T-helper 1 cell treated with Interleukin-12 subunit alpha and Interleukin-12 subunit beta and Interleukin-4 antibody, amounts not matched to agents 30 μg/mL and 1 μg/mL, for 36 hours (primary cell): ENCODE data around the gene CPLX4.

Source experiments
- H3K27ac Mint-ChIP-seq: one replicate; pipeline ENCODE4 v1.8.0; 2021; ENCODE audit warnings: mild to moderate bottlenecking, mixed read lengths
- H3K27me3 Mint-ChIP-seq: one replicate; pipeline ENCODE4 v1.8.0; 2021; ENCODE audit warnings: low read depth, mixed read lengths
- H3K36me3 Mint-ChIP-seq: one replicate; pipeline ENCODE4 v1.8.0; 2021; ENCODE audit warnings: low read depth, mixed read lengths
- H3K4me1 Mint-ChIP-seq: one replicate; pipeline ENCODE4 v1.8.0; 2021; ENCODE audit warnings: low read depth, mixed read lengths
- H3K4me3 Mint-ChIP-seq: one replicate; pipeline ENCODE4 v1.8.0; 2021; ENCODE audit warnings: mild to moderate bottlenecking, moderate library complexity, mixed read lengths
- H3K9me3 Mint-ChIP-seq: one replicate; pipeline ENCODE4 v1.8.0; 2021; ENCODE audit warnings: mixed read lengths

CPLX4 gene

DNA sequence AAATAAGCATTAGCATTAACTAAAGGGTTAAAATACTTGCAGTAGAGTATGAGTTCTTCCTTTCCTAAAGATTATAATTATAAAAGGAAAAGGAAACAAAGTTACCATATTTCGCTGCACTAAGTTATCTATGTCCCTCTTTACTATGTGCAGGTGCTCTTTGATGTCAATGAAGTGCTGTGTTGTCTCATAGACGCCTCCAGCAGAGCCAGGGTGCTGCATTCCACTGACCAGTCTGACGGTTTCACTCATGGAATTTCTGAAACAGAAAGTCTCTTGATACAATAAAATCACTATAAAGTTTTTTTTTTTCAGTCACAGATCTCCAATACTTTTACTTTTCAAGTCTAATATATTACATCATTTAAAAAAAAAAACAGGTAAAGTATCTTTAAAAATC, 14.5 kb upstream of the CPLX4 start:
- Mint-ChIP-seq H3K4me1 (peaks cover 7% of the 10 kb centered on the region), H3K27ac (no peak overlapping the region), H3K4me3 (no peak overlapping the region)

DNA sequence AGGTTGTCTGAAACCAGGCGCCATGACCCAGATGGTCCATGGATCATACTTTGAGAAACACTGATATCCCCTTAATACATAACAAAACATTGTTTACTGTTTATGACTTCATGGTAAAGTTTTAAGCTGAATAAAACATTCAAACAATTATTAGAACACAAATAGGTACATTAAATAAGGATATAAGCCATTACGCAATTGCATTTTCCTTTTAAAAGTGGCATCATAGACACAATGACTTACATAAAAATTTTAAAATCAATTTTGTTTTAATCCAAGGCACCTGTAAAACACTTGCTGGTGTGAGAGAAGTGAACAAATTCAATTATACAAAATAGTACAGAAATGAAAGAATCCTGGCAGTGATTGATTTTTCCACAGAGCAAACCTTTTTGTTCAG, 10.2 kb upstream of the CPLX4 start:
- Mint-ChIP-seq H3K27me3 (no peaks in the 10 kb centered on the region), H3K4me3 (no peak overlapping the region), H3K9me3 (no peaks in the 10 kb centered on the region), H3K36me3 (peaks cover 41% of the 10 kb centered on the region), H3K27ac (no peak overlapping the region), H3K4me1 (no peaks in the 10 kb centered on the region)

More for the DNA sequence above, 14.5 kb upstream of the CPLX4 start:
- Mint-ChIP-seq H3K36me3 (peaks cover 44% of the 10 kb centered on the region), H3K9me3 (no peaks in the 10 kb centered on the region), H3K27me3 (no peaks in the 10 kb centered on the region)

GRCh38 chr18:59325965-59326364, 7.5 kb upstream of the CPLX4 start:
- Mint-ChIP-seq H3K27ac (no peak overlapping the region), H3K27me3 (no peaks in the 10 kb centered on the region), H3K4me1 (no peaks in the 10 kb centered on the region), H3K4me3 (no peak overlapping the region), H3K9me3 (no peaks in the 10 kb centered on the region), H3K36me3 (peaks cover 34% of the 10 kb centered on the region)

DNA sequence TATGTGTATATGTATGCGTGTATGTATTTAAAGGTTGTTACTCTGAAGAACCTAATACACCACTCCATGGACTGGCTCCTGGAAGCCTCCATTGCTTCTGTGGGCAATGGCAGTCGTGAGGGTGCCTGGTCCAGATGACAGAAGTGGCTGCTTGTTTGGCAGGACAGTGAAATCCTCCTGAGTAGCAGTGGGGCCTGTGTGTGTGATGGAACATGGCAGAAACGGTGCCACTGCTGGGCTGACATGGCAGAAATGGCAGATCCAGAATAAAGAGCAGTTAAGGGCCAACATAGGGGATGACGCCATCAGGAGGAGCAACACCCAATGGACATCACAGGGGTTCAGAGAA, 6.1 kb upstream of the CPLX4 start:
- peaks cover 33% of the 10 kb centered on the region for H3K36me3 Mint-ChIP-seq
- H3K9me3 Mint-ChIP-seq: no peaks in the 10 kb centered on the region
- H3K27me3 Mint-ChIP-seq: no peaks in the 10 kb centered on the region
- H3K27ac Mint-ChIP-seq: no peak overlapping the region
- H3K4me3 Mint-ChIP-seq: no peak overlapping the region
- H3K4me1 Mint-ChIP-seq: no peaks in the 10 kb centered on the region

DNA sequence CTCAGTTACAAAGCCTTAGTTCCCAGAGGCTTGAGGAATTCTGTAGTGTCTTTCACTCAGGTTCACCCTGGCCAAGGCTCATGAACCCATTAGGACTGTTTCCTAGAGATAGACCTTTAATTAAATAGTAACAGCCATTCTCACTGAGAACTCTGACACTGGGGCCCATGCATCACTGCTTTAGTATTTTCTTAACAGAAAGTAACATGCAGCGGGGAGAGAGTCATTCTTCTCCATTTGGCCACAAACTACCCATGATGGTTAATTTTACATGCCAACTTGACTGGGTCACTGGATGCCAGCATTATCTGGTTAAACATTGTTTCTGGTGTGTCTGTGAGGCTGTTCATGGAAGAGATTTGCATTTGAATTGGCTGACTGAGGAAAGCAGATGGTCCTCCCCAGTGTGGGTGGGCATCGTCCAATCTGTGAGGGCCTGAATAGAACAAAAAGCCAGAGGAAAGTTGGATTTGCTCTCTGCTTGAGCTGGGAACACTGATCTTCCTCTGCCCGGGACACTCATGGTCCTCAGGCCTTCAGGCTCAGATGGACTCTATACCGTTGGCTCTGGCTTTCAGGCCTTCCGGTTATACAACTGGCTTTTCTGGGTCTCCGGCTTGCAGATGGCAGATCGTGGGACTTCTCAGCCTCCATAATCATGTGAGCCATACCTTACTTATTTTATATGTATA, 5.6 kb upstream of the CPLX4 start:
- H3K9me3 Mint-ChIP-seq: no peaks in the 10 kb centered on the region
- H3K36me3 Mint-ChIP-seq: peaks cover 31% of the 10 kb centered on the region
- H3K27me3 Mint-ChIP-seq: peaks cover 3% of the 10 kb centered on the region
- no peak overlapping the region for H3K4me3 Mint-ChIP-seq
- H3K4me1 Mint-ChIP-seq: no peaks in the 10 kb centered on the region
- H3K27ac Mint-ChIP-seq: no peak overlapping the region

GRCh38 chr18:59311631-59312030, 6.8 kb downstream of the CPLX4 start:
- H3K27me3 Mint-ChIP-seq: peaks cover 66% of the 10 kb centered on the region
- H3K36me3 Mint-ChIP-seq: no peaks in the 10 kb centered on the region

DNA sequence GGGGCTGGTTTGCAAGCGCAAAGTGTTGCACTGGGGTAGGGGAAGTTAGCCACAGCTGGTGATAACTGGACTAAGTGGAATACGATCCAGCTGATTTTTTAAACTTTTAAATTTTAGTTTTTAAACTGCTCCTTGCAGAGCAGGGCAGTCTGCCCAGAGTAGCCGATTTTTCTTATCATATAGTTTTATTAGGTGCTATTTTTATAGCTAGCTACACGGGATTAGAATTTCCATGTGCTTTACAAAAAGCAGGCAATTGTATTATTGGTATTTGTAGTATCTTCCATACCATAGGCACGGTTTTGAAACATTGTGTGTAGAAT, 9.6 kb downstream of the CPLX4 start:
- peaks cover 3% of the 10 kb centered on the region for H3K4me1 Mint-ChIP-seq
- H3K27ac Mint-ChIP-seq: no peak overlapping the region
- H3K36me3 Mint-ChIP-seq: no peaks in the 10 kb centered on the region
- peaks cover 60% of the 10 kb centered on the region for H3K27me3 Mint-ChIP-seq
- no peaks in the 10 kb centered on the region for H3K9me3 Mint-ChIP-seq
- peak overlapping the region; percentile 64 for H3K4me3 Mint-ChIP-seq

More at GRCh38 chr18:59311631-59312030, 6.8 kb downstream of the CPLX4 start:
- Mint-ChIP-seq H3K9me3 (no peaks in the 10 kb centered on the region), H3K4me3 (no peak overlapping the region), H3K27ac (no peak overlapping the region), H3K4me1 (peaks cover 3% of the 10 kb centered on the region)

GRCh38 chr18:59308248-59308937, 10.1 kb downstream of the CPLX4 start:
- H3K4me1 Mint-ChIP-seq: peaks cover 3% of the 10 kb centered on the region
- peaks cover 60% of the 10 kb centered on the region for H3K27me3 Mint-ChIP-seq
- no peaks in the 10 kb centered on the region for H3K36me3 Mint-ChIP-seq
- H3K4me3 Mint-ChIP-seq: peak overlapping the region; percentile 64
- H3K27ac Mint-ChIP-seq: no peak overlapping the region
- H3K9me3 Mint-ChIP-seq: no peaks in the 10 kb centered on the region

DNA sequence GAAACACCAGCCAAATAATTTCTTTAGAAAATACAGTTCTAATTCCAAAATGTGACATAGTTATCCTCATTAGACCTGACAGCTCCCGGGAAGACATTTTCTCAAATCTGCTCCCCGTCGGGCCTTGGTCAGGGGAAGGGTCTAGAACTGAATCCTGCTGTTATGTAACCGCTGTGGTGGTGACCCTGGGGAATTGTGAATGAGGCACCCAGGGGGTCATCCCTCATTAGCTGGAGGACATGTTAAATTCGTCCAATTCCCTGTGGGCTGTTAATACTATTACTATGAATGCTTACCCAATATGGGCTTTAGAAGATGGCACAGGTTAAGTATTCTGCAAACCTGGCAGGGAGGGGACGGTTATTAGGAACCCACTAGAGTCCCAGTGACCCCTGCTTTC, 11.8 kb downstream of the CPLX4 start:
- peaks cover 3% of the 10 kb centered on the region for H3K4me1 Mint-ChIP-seq
- H3K27ac Mint-ChIP-seq: no peak overlapping the region
- H3K9me3 Mint-ChIP-seq: no peaks in the 10 kb centered on the region
- no peaks in the 10 kb centered on the region for H3K36me3 Mint-ChIP-seq
- no peak overlapping the region for H3K4me3 Mint-ChIP-seq
- peaks cover 59% of the 10 kb centered on the region for H3K27me3 Mint-ChIP-seq

DNA sequence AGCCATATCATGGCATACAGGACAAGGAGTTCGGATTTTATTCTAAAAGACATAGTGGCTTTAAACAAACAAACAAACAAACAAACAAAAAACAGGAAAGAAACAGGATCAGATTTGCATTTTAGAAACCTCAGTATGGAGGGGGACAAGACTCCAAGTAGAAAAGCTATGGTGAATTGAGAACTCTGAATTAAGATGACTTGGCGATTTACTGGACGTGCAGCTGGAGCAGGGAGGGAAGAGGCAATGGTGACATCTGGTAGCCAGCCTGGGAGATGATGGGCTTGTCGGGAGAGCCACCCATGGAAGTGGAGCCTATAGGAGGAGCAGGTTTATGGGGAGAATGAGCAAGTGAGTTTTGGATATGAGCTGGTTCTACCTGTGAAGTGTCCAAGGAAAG, 13.2 kb downstream of the CPLX4 start:
- Mint-ChIP-seq H3K4me3 (no peak overlapping the region), H3K4me1 (peaks cover 3% of the 10 kb centered on the region), H3K9me3 (no peaks in the 10 kb centered on the region), H3K36me3 (no peaks in the 10 kb centered on the region), H3K27ac (no peak overlapping the region), H3K27me3 (peaks cover 46% of the 10 kb centered on the region)

DNA sequence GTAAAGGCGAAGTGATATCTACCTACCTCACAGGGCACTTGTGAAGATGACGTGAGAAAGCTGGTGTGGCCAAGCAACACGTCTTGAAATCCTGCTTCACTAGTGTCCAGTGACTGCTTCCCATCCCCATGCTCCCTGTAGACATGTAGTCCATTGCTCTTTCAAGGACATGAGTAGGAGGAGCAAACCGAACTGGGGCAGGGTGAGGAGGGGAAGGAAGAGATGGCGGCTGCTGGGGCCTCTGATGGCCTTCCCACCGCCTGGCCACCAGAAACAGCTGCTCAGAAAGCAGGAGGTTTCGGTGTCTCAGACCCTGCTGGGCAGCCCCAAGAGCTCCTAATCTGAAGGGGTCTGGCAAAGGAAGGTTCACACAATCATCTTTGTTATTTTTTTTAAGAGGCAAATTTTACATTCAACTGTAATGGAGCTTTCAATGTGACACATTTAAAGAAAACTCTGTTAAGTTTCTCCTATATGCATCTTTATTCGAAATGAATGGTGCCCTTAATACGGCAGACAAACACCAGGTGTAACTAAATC, 14.7 kb downstream of the CPLX4 start:
- Mint-ChIP-seq H3K36me3 (no peaks in the 10 kb centered on the region), H3K4me3 (no peak overlapping the region), H3K9me3 (no peaks in the 10 kb centered on the region), H3K27ac (no peak overlapping the region), H3K27me3 (peaks cover 30% of the 10 kb centered on the region), H3K4me1 (peaks cover 3% of the 10 kb centered on the region)

DNA sequence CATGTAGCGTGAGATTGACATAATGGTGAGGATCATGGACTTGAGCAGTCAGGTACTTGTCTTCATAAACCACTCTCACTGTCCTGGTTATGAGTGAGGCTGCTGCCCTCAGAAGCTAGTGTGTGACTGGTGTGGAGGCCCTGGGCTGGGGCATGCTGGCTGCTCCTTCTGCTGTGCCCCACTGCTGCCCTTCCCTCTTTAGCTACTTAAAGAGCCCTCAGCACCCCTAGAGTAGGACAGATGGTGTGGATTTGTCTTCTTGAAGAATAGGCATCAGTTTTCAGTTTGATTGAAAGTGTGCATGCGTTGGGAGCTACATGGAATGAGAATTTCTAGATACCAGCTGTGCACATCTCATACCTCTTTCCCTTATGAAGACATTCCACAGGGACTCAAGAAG, 15.4 kb downstream of the CPLX4 start:
- Mint-ChIP-seq H3K4me3 (no peak overlapping the region), H3K4me1 (no peaks in the 10 kb centered on the region)

GRCh38 chr18:59301929-59302328, 16.5 kb downstream of the CPLX4 start:
- Mint-ChIP-seq H3K9me3 (no peaks in the 10 kb centered on the region), H3K4me1 (no peaks in the 10 kb centered on the region), H3K4me3 (no peak overlapping the region), H3K27ac (no peak overlapping the region), H3K36me3 (no peaks in the 10 kb centered on the region), H3K27me3 (peaks cover 19% of the 10 kb centered on the region)

More for the DNA sequence above, 15.4 kb downstream of the CPLX4 start:
- no peaks in the 10 kb centered on the region for H3K9me3 Mint-ChIP-seq
- H3K27ac Mint-ChIP-seq: no peak overlapping the region
- H3K27me3 Mint-ChIP-seq: peaks cover 23% of the 10 kb centered on the region
- H3K36me3 Mint-ChIP-seq: no peaks in the 10 kb centered on the region

DNA sequence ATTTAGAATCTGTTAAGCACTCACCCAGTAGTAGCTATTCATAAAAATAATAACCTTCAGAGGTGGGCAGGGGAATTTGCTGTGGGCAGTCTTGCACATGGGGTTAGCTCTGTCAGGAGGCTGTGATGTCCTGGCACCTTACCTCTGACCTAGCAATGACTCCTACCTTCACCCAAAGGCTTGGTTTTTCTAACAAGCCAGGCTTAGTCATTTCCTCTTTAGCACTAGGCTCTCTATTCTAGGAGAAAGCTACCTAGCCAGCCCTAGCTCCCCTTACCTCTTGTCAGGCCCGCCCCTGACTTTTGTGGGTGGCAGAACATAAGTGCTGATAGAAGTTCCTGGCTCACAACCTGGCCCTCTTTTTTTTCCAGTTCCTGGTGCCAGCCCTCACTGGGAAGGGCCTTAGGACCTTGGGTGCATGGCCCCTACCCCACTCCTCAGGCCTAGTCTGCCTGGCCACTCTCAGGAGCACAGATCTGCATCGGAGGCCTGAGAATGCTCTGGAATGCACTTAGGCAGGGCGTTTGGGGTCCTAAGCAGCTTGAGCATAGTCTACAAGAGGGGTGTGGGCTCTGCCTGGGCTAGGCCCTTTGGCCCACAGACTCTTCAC, 17.7 kb downstream of the CPLX4 start:
- H3K9me3 Mint-ChIP-seq: no peaks in the 10 kb centered on the region
- H3K4me3 Mint-ChIP-seq: no peak overlapping the region
- H3K36me3 Mint-ChIP-seq: no peaks in the 10 kb centered on the region
- H3K27me3 Mint-ChIP-seq: peaks cover 16% of the 10 kb centered on the region
- H3K4me1 Mint-ChIP-seq: no peaks in the 10 kb centered on the region
- H3K27ac Mint-ChIP-seq: no peak overlapping the region

- no peaks in the 10 kb centered on the region for H3K36me3 Mint-ChIP-seq
- H3K4me1 Mint-ChIP-seq: no peaks in the 10 kb centered on the region
- H3K9me3 Mint-ChIP-seq: no peaks in the 10 kb centered on the region
- H3K4me3 Mint-ChIP-seq: no peak overlapping the region
- no peak overlapping the region for H3K27ac Mint-ChIP-seq
- peaks cover 20% of the 10 kb centered on the region for H3K27me3 Mint-ChIP-seq
Measured at GRCh38 chr18:59298871-59299270, 19.6 kb downstream of the CPLX4 start.
